Muscle layer of duodenum (tissue), 2 donors: ENCODE results near the gene DOK6.

Experiments
- H3K27ac ChIP-seq: one replicate; pipeline ENCODE4 v1.7.0; 2013; ENCODE audit warnings: mild to moderate bottlenecking, low read length
- H3K27me3 ChIP-seq: one replicate; pipeline ENCODE4 v1.7.0; 2013; ENCODE audit warnings: low read depth, mild to moderate bottlenecking, control low read depth, low read length
- H3K36me3 ChIP-seq, 2 donors: one replicate each; pipeline ENCODE4 v1.7.0; 2013; ENCODE audit warnings: low read length in 2 of 2, control low read depth in 1 of 2, mild to moderate bottlenecking in 1 of 2; ENCODE audit not compliant: insufficient read depth in 2 of 2, control insufficient read depth in 1 of 2
- H3K4me1 ChIP-seq, 2 donors: one replicate each; pipeline ENCODE4 v1.7.0; 2013; ENCODE audit warnings: low read length in 2 of 2, mild to moderate bottlenecking in 2 of 2, control low read depth in 1 of 2, moderate library complexity in 1 of 2; ENCODE audit not compliant: insufficient read depth in 2 of 2, control insufficient read depth in 1 of 2
- H3K4me3 ChIP-seq, 2 donors: one replicate each; pipeline ENCODE4 v1.7.0; 2013; ENCODE audit warnings: low read length in 2 of 2, low read depth in 1 of 2, mild to moderate bottlenecking in 1 of 2
- H3K9me3 ChIP-seq, 2 donors: one replicate each; pipeline ENCODE4 v1.7.0; 2013; ENCODE audit warnings: low read length in 2 of 2, control low read depth in 1 of 2, mild to moderate bottlenecking in 1 of 2; ENCODE audit not compliant: control insufficient read depth in 1 of 2
- donor health status: healthy.

DOK6 gene

DNA sequence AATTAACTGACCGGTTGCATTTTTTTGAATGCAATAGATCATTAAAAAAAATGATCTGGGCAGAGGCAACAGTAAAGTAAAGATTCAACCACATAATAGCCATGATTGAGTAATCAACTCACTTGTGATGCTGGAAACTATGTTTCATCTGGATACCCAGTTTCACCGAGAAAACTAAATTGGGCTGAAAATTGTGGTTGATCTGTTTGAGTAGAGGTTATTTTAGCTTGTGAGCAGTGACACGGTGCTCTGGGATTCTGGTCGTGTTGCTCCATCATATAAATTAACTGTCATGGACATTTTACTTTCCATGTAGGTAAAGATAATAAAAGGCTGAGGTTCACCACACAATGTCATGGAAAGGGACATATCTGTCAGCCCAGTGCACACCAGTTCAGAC lies 488.3 kb downstream of the DOK6 start:
- H3K4me1 ChIP-seq, result peaks cover 0 to 3% of the 10 kb centered on the region in 2 donors
- no peaks in the 10 kb centered on the region for H3K9me3 ChIP-seq
- no peak overlapping the region for H3K4me3 ChIP-seq
- no peak overlapping the region for H3K27ac ChIP-seq
- H3K27me3 ChIP-seq, result no peaks in the 10 kb centered on the region
- H3K36me3 ChIP-seq, result no peaks in the 10 kb centered on the region

DNA sequence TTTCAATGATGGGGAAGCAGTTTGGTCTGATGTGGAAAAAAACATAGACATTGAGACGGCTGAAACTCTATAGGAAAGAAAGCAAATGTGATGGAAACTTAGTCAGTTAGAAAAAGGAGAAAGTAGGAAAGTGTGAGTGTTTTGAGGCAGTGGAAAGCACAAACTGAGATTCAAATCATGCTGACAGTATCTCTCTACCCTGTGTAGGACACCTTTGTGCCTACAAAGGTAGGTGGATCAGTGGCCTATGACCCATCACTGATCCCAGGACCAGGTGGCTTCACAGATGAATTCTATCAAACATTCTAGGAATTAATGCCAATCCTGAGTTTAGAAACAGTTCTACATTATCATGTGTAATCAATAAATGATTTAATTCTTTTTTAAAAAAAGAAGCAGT lies 489.9 kb downstream of the DOK6 start:
- no peak overlapping the region for H3K27ac ChIP-seq
- no peak overlapping the region for H3K4me3 ChIP-seq
- no peaks in the 10 kb centered on the region for H3K27me3 ChIP-seq
- peaks cover 0 to 2% of the 10 kb centered on the region in 2 donors for H3K36me3 ChIP-seq
- H3K9me3 ChIP-seq, result no peaks in the 10 kb centered on the region
- no peaks in the 10 kb centered on the region for H3K4me1 ChIP-seq

GRCh38 chr18:69894467-69894866 lies 493.8 kb downstream of the DOK6 start:
- H3K27me3 ChIP-seq, result no peaks in the 10 kb centered on the region
- no peaks in the 10 kb centered on the region for H3K4me1 ChIP-seq
- H3K27ac ChIP-seq, result no peak overlapping the region
- H3K4me3 ChIP-seq, result no peak overlapping the region
- peaks cover 0 to 4% of the 10 kb centered on the region in 2 donors for H3K36me3 ChIP-seq
- no peaks in the 10 kb centered on the region for H3K9me3 ChIP-seq

DNA sequence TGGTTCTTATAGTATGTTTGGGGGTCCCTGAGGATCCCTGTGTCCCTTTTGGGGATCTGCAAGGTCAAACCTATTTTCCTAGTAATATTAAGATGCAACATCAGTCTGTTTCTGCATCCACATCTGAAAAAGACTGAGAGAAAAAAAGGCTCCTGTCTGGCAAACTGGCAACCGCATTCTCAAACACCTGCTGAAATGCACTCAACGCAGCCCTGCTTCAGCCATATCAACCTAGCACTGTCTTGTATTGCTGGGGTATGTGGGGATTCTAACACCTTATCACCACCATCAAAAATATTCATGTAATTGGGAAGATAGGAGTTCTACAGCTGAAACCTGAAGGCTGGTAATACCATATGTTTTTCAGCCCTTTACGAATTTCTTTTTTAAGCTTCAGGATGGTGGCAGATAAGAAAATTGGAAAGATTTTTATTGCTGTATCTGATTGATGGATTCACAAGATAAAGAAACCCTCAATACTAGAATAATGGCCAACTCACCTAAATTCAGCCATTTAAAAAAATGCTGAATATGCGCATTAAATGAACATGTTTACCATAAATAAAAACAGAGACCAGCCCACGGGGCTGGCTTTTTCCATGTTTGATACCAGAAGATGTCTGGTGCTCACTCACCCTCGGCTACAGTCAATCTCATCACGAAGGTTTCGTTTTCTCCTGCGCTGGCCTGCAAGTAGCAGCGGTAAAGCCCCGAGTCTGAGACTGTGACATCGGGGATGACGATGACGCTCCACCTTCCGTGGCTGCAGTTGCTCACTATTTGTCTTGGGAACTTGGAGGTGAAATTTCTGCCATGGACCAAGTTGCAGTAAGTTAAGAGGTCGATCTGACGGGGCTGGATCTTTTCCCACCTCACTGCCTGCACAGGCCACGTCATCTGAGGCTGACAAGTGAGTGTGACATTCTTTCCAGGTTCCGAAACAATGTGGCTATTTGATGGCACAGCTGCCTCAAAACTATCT lies 494.7 kb downstream of the DOK6 start:
- H3K36me3 ChIP-seq, result peaks cover 0 to 4% of the 10 kb centered on the region in 2 donors
- no peaks in the 10 kb centered on the region for H3K9me3 ChIP-seq
- H3K27ac ChIP-seq, result no peak overlapping the region
- no peaks in the 10 kb centered on the region for H3K4me1 ChIP-seq
- no peaks in the 10 kb centered on the region for H3K27me3 ChIP-seq
- no peak overlapping the region for H3K4me3 ChIP-seq

GRCh38 chr18:69897397-69898108 lies 496.9 kb downstream of the DOK6 start:
- Histone ChIP-seq H3K27ac (no peak overlapping the region), H3K9me3 (no peaks in the 10 kb centered on the region), H3K4me1 (no peaks in the 10 kb centered on the region), H3K36me3 (peaks cover 0 to 4% of the 10 kb centered on the region in 2 donors), H3K27me3 (no peaks in the 10 kb centered on the region), H3K4me3 (no peak overlapping the region)

DNA sequence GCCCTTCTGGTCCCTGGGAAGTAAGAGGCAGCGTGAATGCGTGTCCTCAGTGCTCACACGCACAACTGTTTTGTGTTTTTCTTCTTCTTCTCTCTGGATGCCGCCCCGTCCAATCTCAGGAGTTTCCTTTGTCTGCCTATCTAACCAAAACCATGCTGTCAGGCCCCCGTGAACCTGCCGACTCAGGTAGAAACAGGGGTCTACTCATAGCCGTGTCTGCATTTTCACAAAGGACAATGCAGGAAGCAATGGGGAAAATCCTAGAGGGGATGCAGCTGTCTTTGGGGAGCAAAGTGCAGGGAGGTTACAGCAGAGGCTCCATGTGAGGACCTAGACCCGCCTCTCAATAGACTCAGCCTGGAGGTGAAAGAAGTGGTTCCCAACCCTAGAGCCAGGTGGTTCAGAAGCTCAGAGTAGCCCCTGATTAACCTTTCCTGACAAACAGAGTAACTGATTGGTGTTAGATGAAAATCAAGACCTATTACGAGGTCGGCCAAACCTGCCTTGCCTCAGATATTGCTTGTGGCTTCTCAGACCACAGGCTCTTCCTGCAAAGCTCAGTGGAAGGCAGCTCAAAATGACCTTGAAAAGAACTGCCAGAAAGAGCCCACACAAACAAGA lies 497.7 kb downstream of the DOK6 start:
- no peaks in the 10 kb centered on the region for H3K27me3 ChIP-seq
- H3K4me3 ChIP-seq, result no peak overlapping the region
- no peak overlapping the region for H3K27ac ChIP-seq
- H3K9me3 ChIP-seq, result no peaks in the 10 kb centered on the region
- peaks cover 0 to 4% of the 10 kb centered on the region in 2 donors for H3K36me3 ChIP-seq
- no peaks in the 10 kb centered on the region for H3K4me1 ChIP-seq
